Esophagus squamous epithelium (tissue), 4 donors: ENCODE results near the gene CLDN18.

Source experiments
- CTCF ChIP-seq, 6 experiments: fragments of 450-650 bp in 4 of 6; fragments of 200-600 bp in 2 of 6; sonication (generic) in 2 of 6; IDR thresholded peaks; one replicate each; pipeline ENCODE4 v1.5.1; 2016 to 2019; ENCODE audit warnings: antibody characterized with exemption in 6 of 6, mild to moderate bottlenecking in 4 of 6, moderate library complexity in 4 of 6
- POLR2A ChIP-seq, 4 donors: fragments of 450-650 bp; IDR thresholded peaks; one replicate each; pipeline ENCODE4 v1.6.1; 2017; ENCODE audit warnings: antibody characterized with exemption in 4 of 4, mild to moderate bottlenecking in 4 of 4, moderate library complexity in 3 of 4

DNA sequence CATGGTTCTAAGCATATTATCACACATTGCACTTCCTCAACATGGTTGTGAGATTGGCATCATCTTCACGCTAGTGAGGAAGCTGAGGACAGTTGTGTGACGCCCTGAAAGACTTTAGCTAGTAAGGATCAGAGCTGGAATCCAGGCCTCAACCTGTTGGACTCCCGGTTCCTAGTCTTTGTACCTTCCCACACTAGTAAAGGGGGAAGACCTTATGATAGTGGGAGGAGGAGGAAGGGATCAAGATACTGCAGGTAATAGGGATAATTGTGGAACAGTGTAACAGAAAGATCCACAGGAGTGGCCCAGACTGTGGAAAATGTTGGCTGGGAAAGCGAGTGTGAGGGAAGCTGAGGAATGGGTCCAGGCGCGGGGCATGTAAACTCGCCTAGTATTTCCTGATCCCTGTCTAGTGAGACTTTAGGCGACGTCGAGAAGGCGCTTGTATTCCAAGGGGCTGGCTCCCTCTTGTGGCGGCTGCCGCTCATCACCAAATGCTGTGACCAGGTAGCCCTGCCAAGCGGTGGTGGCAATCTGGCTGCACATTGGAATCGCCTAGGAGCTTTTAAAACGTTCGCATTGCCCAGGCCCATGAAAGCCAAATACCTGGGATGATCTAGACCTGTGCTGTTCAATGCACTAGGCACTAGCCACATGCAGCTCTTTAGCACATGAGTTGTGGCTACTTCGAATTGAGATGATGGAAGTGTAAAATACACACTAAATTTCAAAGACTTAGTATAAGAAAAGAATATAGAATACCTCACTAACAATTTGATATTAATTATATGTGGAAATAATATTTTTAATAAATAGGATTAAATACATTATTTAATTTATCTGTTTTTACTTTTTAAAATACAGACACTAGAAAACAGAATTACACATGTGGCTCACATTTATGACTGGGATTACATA is 38.8 kb upstream of the CLDN18 start:
- TF ChIP-seq CTCF (IDR thresholded peaks at IDR 0.05) (peak; percentile 41 to 80 (median 66)), POLR2A (IDR thresholded peaks at IDR 0.05) (no peak)
